GM18520 (cell line): ENCODE data around the gene STK25.
"Not testable (repeated sequence)": the region's sequence is repeated elsewhere in the genome, so short reads cannot be mapped to it uniquely, and the experiment has no call there.

Experiments
- ATAC-seq: cut with Tn5 transposase; IDR thresholded peaks from one replicate; pipeline ENCODE4 v1.9.1; 2021; ENCODE audit not compliant: unreplicated experiment

The STK25 gene

DNA sequence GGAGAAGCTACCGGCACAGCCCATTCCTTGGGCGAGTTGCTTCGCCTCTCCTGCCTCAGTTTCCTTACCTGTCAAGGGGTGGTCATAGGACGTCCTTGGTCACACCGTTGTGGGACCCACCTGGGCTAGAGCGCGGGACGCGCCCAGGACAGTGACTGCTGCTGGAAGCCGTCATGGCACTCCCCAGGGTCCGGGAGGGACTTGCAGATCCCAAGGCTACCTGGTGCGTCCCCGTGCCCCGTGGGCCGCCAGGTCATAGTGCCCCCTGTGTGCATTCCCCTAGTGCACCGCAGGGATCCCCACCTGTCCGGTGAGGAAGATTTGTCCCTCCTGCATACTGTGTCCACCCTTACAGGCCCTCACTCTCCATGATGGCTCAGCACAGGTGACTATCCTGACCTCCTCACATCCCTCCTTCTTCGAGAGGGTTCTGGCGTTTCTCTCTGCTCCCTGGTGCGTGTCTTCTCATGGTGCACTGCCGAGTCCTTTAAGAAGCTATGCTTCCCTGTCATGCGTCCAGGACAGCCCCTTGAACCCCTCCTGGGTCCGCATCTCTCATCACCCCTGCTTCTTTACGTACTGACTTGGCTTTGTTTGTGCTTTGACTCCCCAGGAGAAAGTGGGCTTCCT is 886 bp upstream of the STK25 start:
- ATAC-seq = no peak

DNA sequence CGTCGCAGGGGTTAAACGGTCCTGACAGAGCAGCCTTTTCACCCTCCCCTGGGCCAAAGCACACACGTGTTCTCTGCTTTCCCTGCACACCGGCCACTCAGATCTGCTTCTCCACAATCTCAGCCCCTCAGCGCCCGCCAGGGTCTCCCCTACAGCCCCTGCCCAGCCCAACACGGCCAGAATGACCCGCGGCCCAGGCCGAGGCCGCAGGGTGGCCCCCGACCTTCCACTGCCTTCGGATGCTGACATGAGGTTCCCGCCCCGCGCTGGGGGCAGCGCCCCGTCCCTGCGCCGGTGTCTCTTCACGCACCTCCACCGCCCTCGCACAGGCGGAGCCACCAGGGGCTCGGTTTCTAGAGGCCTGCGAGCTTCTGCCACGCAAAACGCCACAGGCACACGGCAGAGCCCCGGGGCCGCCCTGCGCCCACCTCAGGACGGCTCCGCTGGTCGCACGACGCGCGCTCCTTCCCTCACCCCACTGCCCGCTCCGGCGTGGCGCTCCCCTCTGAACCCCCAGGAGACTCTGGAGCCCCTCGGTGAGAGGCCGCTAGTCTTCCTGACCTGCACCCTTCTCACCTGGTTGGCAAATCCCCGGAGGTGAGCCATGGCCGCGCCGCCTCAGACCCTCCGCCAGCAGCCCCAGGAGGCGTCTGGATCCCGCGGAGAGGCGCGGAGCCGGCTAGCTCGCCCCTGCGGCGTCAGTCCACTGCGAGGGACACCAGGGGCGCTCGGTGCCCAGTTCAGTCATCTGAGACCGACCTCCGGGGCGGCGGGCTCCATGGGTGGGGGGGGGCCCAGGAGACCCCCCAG is 749 bp downstream of the STK25 start:
- ATAC-seq = no peak

- no peak for ATAC-seq
These were observed 1.5 kb downstream of the STK25 start for GRCh38 chr2:241506793-241507429.

DNA sequence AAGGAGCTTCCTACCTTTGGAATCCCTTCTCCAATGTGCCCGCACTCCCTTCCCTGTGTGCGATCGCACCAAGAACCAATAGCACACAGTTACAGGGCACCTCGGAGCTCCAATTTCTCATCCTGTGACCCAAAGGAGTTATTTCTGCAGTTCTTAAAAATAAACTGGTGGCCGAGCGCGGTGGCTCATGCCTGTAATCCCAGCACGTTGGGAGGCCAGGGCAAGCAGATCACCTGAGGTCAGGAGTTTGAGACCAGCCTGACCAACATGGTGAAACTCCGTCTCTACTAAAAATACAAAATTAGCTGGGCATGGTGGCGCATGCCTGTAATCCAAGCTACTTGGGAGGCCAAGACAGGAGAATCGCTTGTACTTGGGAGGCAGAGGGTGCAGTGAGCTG is 2.1 kb downstream of the STK25 start:
- not testable (repeated sequence) for ATAC-seq

DNA sequence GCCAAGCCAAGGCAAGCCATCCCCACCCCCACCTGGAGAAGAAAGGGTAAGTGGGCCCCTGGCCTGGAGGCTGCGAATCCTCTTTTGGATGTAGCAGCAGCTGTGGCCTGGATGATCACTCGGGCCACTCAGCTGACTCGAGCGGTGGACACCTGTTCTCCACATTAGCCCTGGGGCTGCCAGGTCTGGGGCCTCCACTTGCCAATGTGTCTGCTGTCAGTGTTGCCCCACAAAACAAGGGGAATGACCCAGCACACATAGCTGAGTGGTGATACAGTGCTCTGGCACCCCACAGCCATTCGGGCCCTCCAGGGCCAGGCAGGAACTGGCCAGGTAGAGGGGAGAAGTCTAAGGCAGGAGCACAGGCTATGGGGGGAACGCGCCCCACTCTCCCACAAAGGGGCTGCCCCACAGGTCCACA is 2.6 kb downstream of the STK25 start:
- ATAC-seq = no peak

GRCh38 chr2:241505086-241505780 is 3.2 kb downstream of the STK25 start:
- ATAC-seq = no peak

GRCh38 chr2:241503776-241504392 is 4.5 kb downstream of the STK25 start:
- no peak for ATAC-seq

DNA sequence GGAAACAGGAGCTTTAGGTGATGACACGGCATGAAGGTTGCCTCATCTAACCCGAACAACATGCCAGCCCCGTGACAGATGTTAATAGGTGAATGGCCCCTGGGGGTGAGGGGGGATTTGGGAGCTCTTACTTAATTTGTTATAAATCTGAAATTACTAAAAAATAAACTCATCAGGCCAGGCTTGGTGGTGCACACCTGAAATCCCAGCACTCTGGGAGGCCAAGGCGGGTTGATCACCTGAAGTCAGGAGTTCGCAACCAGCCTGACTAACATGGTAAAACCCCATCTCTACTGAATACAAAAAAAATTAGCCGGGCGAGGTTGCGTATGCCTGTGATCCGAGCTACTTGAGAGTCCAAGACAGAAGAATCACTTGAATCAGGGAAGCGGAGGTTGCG is 6.1 kb downstream of the STK25 start:
- ATAC-seq = no peak

DNA sequence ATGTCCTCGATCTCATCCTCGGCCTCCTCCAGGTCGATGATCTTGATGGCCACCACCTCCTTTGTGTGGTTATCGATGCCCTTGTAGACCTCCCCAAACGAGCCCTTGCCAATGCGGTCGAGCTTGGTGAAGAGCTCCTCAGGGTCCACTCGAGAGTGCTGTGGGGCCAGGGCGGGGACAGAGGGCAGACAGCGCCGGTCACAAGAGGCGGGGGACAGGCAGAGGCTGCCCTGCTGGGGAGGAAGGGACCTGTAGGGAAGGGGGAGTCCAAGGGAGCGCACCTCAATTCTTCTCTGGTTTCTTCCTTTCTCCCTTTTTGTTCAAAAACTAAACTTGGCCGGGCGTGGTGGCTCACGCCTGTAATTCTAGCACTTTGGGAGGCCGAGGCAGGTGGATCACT is 6.8 kb downstream of the STK25 start:
- no peak for ATAC-seq

DNA sequence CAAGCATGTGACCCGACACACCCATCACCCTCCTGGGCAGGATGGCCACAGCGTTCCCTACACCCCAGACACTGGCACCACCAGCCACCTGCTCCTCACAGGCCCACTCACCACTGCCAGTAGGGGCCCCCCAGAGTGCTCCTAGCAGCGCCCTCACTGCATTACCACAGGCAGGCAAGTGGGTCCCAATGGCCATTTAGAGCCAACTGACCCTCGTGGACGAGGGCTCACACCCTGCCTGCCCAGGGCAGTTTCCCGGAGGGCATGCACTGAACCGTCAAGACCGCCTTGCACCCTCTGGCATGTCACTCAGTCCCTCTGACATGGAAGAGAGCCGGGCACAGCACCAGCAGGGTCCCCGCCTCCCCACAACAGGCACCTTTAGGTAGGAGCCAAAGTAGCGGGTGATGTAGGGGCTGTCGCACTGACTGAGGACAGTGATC is 7.3 kb downstream of the STK25 start:
- ATAC-seq = no peak

DNA sequence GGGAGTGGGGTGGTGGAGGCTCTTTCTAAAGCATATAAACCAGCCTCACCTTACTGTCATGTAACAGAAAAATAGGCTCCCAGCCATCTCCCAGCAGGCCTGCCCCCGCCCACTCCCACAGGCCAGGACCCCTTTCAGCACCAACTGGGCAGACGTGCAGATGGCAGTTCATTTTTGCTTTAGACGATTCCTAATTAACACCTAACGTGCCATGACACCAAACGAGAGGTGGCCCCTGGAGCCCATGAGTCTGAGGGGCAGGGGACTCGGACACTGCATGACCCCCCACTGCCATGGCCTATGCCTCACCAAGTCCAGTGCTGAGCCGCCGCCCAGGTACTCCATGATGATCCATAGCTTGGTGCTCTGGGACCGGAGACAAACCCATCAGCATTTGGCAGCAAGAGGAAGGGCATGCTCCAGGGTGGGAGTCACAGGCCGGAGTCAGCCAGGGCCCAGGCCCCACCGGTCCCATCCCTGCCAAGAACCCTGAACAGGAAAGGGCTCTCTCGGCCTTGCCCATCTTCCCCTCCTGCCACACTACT is 7.9 kb downstream of the STK25 start:
- ATAC-seq = no peak

- ATAC-seq = no peak
These were observed 8.4 kb downstream of the STK25 start for GRCh38 chr2:241500016-241500415.

- no peak for ATAC-seq
These were observed 9.0 kb downstream of the STK25 start for GRCh38 chr2:241499146-241499965.

- no peak for ATAC-seq
These were observed 10.0 kb downstream of the STK25 start for GRCh38 chr2:241498115-241499070.

GRCh38 chr2:241496904-241497877 is 11.2 kb downstream of the STK25 start:
- ATAC-seq = no peak

- ATAC-seq = no peak
These were observed 12.2 kb downstream of the STK25 start for GRCh38 chr2:241496003-241496707.
